ENCODE measurements around the gene SVOP. TPM values are rescaled to one million over a fixed set of nuclear protein-coding genes. Genes with fewer than 3 reads are reported as not detected.

The SVOP gene
- total and polyA plus RNA-seq, 2 donors (not counting 1 experiment from before 2014, with no cell fraction given), result not detected

GRCh38 chr12:108888031-108888430, 132.8 kb downstream of the SVOP start:
- H3K79me2 ChIP-seq (ENCODE audit: control insufficient read depth, insufficient read depth, low read length), result no peaks in the 10 kb centered on the region
- no peak for DNase-seq (ENCODE audit: low read depth in 2 of 2)
- H4K20me1 ChIP-seq (ENCODE audit: control insufficient read depth, extremely low read depth, insufficient read depth, low read length), result no peaks in the 10 kb centered on the region
- H3K4me1 ChIP-seq (ENCODE audit: control insufficient read depth, extremely low read depth, insufficient read depth, low read length), result no peaks in the 10 kb centered on the region
- no peak overlapping the region for H3K9ac ChIP-seq (ENCODE audit: insufficient read depth, low read length)
- no peaks in the 10 kb centered on the region for H3K36me3 ChIP-seq (ENCODE audit: control insufficient read depth, insufficient read depth, low read length)
- H3K4me2 ChIP-seq (ENCODE audit: extremely low read depth, insufficient read depth, low read length), result no peak overlapping the region
- no peaks in the 10 kb centered on the region for H3K27me3 ChIP-seq (ENCODE audit: control insufficient read depth, insufficient read depth, low read length)
- H3K9me3 ChIP-seq (ENCODE audit: control insufficient read depth, insufficient read depth, low read depth, low read length), result no peaks in the 10 kb centered on the region
- no peak for TF ChIP-seq EZH2 (IDR thresholded peaks at IDR 0.05; ENCODE audit: low read length, missing control alignments)
- no peak for TF ChIP-seq CTCF (conservative IDR thresholded peaks at IDR 0.05 in 1 of 2, IDR thresholded peaks at IDR 0.05 in 1 of 2; ENCODE audit: low read depth in 1 of 2, low read length in 2 of 2)
- no peak overlapping the region for H2AFZ ChIP-seq (ENCODE audit: low read length)
- no peak overlapping the region for H3K4me3 ChIP-seq (replicated peaks in 1 of 4; ENCODE audit: control extremely low read depth in 1 of 4, insufficient read depth in 1 of 4, low read depth in 3 of 4, low read length in 4 of 4)
- no peak overlapping the region for H3K27ac ChIP-seq (ENCODE audit: insufficient read depth, low read length)

DNA sequence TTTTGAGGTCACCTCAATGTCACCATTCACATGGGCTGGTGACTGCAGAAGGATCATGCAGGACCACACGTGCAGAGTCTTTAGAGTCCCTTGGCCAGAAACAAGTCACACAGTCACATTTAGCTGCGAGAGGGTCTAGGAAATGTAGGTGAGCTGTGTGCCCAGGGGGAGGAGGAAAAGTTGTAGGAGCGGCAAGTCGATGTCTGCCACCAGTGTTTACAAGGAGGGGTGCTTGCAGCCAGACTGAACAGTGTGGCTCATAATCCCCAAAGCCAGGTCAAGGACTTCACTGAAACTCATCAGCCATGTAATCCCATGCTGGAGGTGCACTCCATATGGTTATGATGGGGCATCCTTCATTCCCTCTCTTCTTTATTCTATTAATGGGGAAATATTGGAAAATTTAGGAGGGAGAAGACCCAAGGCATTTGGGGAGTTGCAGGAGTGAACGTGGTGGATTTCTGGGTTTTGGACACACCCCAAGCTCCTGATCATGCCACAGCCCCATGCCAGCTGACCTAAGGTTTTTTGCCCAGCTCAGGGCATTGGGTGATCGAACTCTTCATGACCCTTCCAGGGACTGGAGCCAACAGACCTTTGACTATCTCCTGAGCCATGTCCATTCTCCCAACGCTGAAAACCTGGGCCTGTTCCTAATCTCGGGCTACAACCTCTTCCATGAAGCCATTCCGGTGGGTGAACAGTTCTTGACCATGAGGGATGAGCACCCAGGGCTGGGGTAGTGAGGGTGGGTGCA, 133.8 kb downstream of the SVOP start:
- H4K20me1 ChIP-seq (ENCODE audit: control insufficient read depth, extremely low read depth, insufficient read depth, low read length), result no peaks in the 10 kb centered on the region
- H2AFZ ChIP-seq (ENCODE audit: low read length), result no peak overlapping the region
- H3K79me2 ChIP-seq (ENCODE audit: control insufficient read depth, insufficient read depth, low read length), result no peaks in the 10 kb centered on the region
- no peak overlapping the region for H3K27ac ChIP-seq (ENCODE audit: insufficient read depth, low read length)
- no peak overlapping the region for H3K4me3 ChIP-seq (replicated peaks in 1 of 4; ENCODE audit: control extremely low read depth in 1 of 4, insufficient read depth in 1 of 4, low read depth in 3 of 4, low read length in 4 of 4)
- no peak overlapping the region for H3K9ac ChIP-seq (ENCODE audit: insufficient read depth, low read length)
- no peak overlapping the region for H3K4me2 ChIP-seq (ENCODE audit: extremely low read depth, insufficient read depth, low read length)
- H3K9me3 ChIP-seq (ENCODE audit: control insufficient read depth, insufficient read depth, low read depth, low read length), result no peaks in the 10 kb centered on the region
- TF ChIP-seq CTCF (conservative IDR thresholded peaks at IDR 0.05 in 1 of 2, IDR thresholded peaks at IDR 0.05 in 1 of 2; ENCODE audit: low read depth in 1 of 2, low read length in 2 of 2), result no peak
- TF ChIP-seq EZH2 (IDR thresholded peaks at IDR 0.05; ENCODE audit: low read length, missing control alignments), result no peak
- H3K4me1 ChIP-seq (ENCODE audit: control insufficient read depth, extremely low read depth, insufficient read depth, low read length), result no peaks in the 10 kb centered on the region
- no peak for DNase-seq (ENCODE audit: low read depth in 2 of 2)
- no peaks in the 10 kb centered on the region for H3K36me3 ChIP-seq (ENCODE audit: control insufficient read depth, insufficient read depth, low read length)
- no peaks in the 10 kb centered on the region for H3K27me3 ChIP-seq (ENCODE audit: control insufficient read depth, insufficient read depth, low read length)

DNA sequence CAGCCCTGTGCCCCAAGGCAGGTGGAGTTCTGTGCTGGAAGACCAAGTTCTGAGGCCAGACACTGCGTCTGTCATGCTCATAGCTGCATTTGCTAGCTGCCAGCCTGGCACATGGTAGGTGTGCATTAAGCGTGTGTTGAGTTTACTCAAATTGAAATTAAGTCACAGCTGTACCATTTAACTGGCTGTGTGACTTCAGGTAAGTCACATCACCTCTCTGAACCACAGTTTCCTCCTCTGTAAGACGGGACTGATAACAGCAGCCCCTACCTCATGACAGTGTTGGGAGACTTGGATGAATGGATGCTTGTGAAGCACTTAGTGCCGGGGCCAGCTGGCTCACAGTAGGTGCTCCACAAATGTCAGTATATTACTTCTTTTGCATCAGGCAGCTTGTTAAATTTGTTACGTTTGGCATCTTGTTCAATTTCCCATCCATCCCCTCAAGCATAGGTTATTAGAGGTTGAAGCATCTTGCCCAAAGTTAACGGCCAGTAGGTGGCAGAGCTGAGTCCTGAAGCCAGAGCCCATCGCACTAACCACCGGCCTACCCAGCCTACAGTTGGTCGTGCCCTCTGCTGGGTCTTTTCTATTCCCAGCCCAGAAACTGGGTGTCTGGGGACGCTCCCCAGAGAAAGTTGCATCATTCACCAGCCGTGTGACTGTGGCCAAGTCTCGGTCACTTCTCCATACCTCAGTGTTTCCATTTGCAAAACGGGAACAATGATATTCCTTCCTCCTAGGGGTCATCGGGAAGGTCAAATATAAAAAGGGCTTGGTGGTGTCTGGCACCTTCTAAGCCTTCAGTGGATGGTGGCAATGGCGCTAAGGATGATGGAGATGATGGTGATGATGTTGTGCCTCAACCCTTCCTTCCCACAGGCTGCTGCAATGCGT, 136.5 kb downstream of the SVOP start:
- DNase-seq (ENCODE audit: low read depth in 2 of 2), result peak in 1 of 2 donors; percentile 18
- no peaks in the 10 kb centered on the region for H3K27me3 ChIP-seq (ENCODE audit: control insufficient read depth, insufficient read depth, low read length)
- no peak overlapping the region for H2AFZ ChIP-seq (ENCODE audit: low read length)
- H3K27ac ChIP-seq (ENCODE audit: insufficient read depth, low read length), result no peak overlapping the region
- TF ChIP-seq CTCF (conservative IDR thresholded peaks at IDR 0.05 in 1 of 2, IDR thresholded peaks at IDR 0.05 in 1 of 2; ENCODE audit: low read depth in 1 of 2, low read length in 2 of 2), result peak; percentile 34 to 53
- TF ChIP-seq EZH2 (IDR thresholded peaks at IDR 0.05; ENCODE audit: low read length, missing control alignments), result no peak
- H3K4me1 ChIP-seq (ENCODE audit: control insufficient read depth, extremely low read depth, insufficient read depth, low read length), result no peaks in the 10 kb centered on the region
- no peaks in the 10 kb centered on the region for H3K9me3 ChIP-seq (ENCODE audit: control insufficient read depth, insufficient read depth, low read depth, low read length)
- H3K9ac ChIP-seq (ENCODE audit: insufficient read depth, low read length), result no peak overlapping the region
- H3K4me2 ChIP-seq (ENCODE audit: extremely low read depth, insufficient read depth, low read length), result no peak overlapping the region
- H4K20me1 ChIP-seq (ENCODE audit: control insufficient read depth, extremely low read depth, insufficient read depth, low read length), result no peaks in the 10 kb centered on the region
- no peak overlapping the region for H3K4me3 ChIP-seq (replicated peaks in 1 of 4; ENCODE audit: control extremely low read depth in 1 of 4, insufficient read depth in 1 of 4, low read depth in 3 of 4, low read length in 4 of 4)
- no peaks in the 10 kb centered on the region for H3K79me2 ChIP-seq (ENCODE audit: control insufficient read depth, insufficient read depth, low read length)
- no peaks in the 10 kb centered on the region for H3K36me3 ChIP-seq (ENCODE audit: control insufficient read depth, insufficient read depth, low read length)
